ENCODE measurements around the gene CDRT15.

The CDRT15 gene

GRCh38 chr17:14204084-14204483 lies 32.6 kb downstream of the CDRT15 start:
- no peak for TF ChIP-seq CTCF (IDR thresholded peaks at IDR 0.05)

GRCh38 chr17:14203388-14203787 lies 33.3 kb downstream of the CDRT15 start:
- no peak for TF ChIP-seq CTCF (IDR thresholded peaks at IDR 0.05)

GRCh38 chr17:14202388-14203166 lies 34.1 kb downstream of the CDRT15 start:
- no peak for TF ChIP-seq CTCF (IDR thresholded peaks at IDR 0.05)

- TF ChIP-seq CTCF (IDR thresholded peaks at IDR 0.05) = no peak
Observed at GRCh38 chr17:14201988-14202380, 34.7 kb downstream of the CDRT15 start.

GRCh38 chr17:14201021-14201987 lies 35.4 kb downstream of the CDRT15 start:
- no peak for TF ChIP-seq CTCF (IDR thresholded peaks at IDR 0.05)

GRCh38 chr17:14200354-14200753 lies 36.3 kb downstream of the CDRT15 start:
- no peak for TF ChIP-seq CTCF (IDR thresholded peaks at IDR 0.05)

GRCh38 chr17:14199601-14200000 lies 37.1 kb downstream of the CDRT15 start:
- no peak for TF ChIP-seq CTCF (IDR thresholded peaks at IDR 0.05)

Data from LNCAP (cell line).